Measurements from ENCODE around the gene SAMD13.

The SAMD13 gene

GRCh38 chr1:84298328-84298683 lies 3.2 kb upstream of the SAMD13 start:
- Histone ChIP-seq H3K4me3 (ENCODE audit: low read length) (peak overlapping the region; percentile 95), H3F3A (ENCODE audit: control insufficient read depth, insufficient read depth) (peaks cover 9% of the 10 kb centered on the region), H3K36me3 (ENCODE audit: control insufficient read depth, low read length) (peaks cover 3% of the 10 kb centered on the region; the same call in 1 of the 2 replicates), H3K9me3 (ENCODE audit: control insufficient read depth, insufficient read depth, low read length) (peaks cover 9% of the 10 kb centered on the region; the same call in 1 of the 2 replicates), H4K20me1 (ENCODE audit: control insufficient read depth, insufficient read depth, low read depth, low read length) (no peaks in the 10 kb centered on the region), H3K27ac (ENCODE audit: low read depth, low read length) (peak overlapping the region; percentile 81), H3K27me3 (ENCODE audit: control insufficient read depth, low read length) (no peaks in the 10 kb centered on the region), H3K9me2 (replicated peaks; ENCODE audit: control insufficient read depth, low read length) (no peaks in the 10 kb centered on the region), H3K4me2 (ENCODE audit: low read length) (peak overlapping the region; percentile 78), H3K79me2 (ENCODE audit: control insufficient read depth, low read length) (peaks cover 18% of the 10 kb centered on the region), H3K4me1 (ENCODE audit: control insufficient read depth, low read length) (peaks cover 56% of the 10 kb centered on the region)
- TF ChIP-seq EZH2phosphoT487 (IDR thresholded peaks at IDR 0.05; ENCODE audit: borderline replicate concordance, low read length) = no peak

DNA sequence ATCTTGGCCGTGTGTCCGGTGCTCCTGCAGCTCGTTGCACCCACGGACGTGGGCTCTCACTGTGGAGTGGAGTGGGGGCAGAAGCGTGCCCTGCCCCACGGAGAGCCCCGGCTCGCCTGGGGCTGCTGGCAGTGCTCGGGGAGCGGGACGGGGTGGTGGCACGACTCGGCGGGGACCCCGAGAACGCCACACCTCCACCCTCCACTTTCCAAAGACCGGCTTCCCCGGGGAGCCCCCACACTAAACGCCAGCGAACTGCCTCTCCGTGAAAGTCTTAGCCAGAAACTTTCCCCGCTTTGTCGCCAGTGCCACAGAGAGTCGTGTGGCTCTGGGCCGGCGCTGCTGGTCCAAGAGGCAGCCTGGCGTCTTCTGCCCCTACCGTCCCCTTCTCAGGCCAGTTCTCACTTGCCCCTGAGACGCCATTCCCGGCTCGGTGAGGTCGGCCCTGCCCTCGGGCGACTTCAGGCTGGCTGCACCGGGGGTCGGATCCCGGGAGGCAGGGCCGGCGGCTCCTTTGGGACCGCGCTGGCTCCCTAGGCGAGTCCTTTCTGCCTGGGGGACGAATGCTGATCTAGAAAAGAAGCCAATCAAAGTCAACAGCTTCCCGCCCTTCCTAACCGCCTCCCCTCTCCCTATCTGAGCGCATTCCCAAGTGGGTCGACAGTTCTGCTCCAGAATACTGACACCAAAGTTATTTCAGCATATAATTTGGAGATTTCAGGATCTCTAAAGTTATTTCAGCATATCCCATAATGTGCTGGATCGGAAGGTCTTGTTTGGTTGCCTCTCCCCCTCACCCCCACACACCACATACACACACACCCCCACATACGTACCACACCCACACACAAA lies 2.6 kb upstream of the SAMD13 start:
- Histone ChIP-seq H3K27ac (ENCODE audit: low read depth, low read length) (peak overlapping the region; percentile 81), H3K36me3 (ENCODE audit: control insufficient read depth, low read length) (peaks cover 3% of the 10 kb centered on the region; the same call in 1 of the 2 replicates), H3K27me3 (ENCODE audit: control insufficient read depth, low read length) (no peaks in the 10 kb centered on the region), H3K9me2 (replicated peaks; ENCODE audit: control insufficient read depth, low read length) (no peaks in the 10 kb centered on the region), H3K4me3 (ENCODE audit: low read length) (peak overlapping the region; percentile 95), H3K79me2 (ENCODE audit: control insufficient read depth, low read length) (peaks cover 18% of the 10 kb centered on the region), H3K9me3 (ENCODE audit: control insufficient read depth, insufficient read depth, low read length) (peaks cover 9% of the 10 kb centered on the region; the same call in 1 of the 2 replicates), H3K4me2 (ENCODE audit: low read length) (peak overlapping the region; percentile 78), H3F3A (ENCODE audit: control insufficient read depth, insufficient read depth) (peaks cover 13% of the 10 kb centered on the region), H4K20me1 (ENCODE audit: control insufficient read depth, insufficient read depth, low read depth, low read length) (no peaks in the 10 kb centered on the region), H3K4me1 (ENCODE audit: control insufficient read depth, low read length) (peaks cover 62% of the 10 kb centered on the region)
- no peak for TF ChIP-seq EZH2phosphoT487 (IDR thresholded peaks at IDR 0.05; ENCODE audit: borderline replicate concordance, low read length)
- no peak for TF ChIP-seq CTCF (IDR thresholded peaks at IDR 0.05; ENCODE audit: low read depth, low read length, poor library complexity, severe bottlenecking)

DNA sequence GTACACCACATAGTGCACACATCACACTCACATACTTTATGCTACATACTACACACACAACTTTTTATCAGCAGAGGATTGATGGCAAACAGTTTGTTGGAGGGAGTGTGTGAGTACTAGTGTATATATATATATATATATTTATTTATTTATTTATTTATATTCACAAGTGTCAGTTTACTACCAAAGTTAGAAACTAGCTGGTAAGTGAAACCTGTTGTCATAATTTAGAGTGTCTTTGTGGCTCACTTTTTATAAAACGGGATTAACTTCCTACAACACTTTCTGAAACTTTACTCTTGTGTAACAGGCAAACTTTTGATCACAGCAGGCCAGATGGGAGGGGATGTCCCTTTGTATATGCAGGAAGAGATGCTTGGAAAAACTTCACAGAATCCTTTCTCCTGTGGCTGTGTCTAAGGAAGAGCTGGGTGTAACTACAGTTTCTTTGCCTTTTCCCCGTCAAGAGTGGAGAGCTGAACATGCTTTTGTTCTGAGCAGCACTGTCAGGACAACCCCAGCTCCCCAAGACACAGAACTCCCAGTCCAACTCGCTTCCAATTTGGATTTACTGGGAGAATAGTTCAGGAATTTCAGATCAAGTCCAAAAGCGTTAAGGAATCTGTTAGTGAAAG lies 1.9 kb upstream of the SAMD13 start:
- Histone ChIP-seq H3F3A (ENCODE audit: control insufficient read depth, insufficient read depth) (peaks cover 17% of the 10 kb centered on the region), H3K9me2 (replicated peaks; ENCODE audit: control insufficient read depth, low read length) (no peaks in the 10 kb centered on the region), H3K4me3 (ENCODE audit: low read length) (peak overlapping the region; percentile 95), H3K27ac (ENCODE audit: low read depth, low read length) (peak overlapping the region; percentile 81), H3K4me2 (ENCODE audit: low read length) (peak overlapping the region; percentile 78), H3K9me3 (ENCODE audit: control insufficient read depth, insufficient read depth, low read length) (peaks cover 9% of the 10 kb centered on the region; the same call in 1 of the 2 replicates), H3K36me3 (ENCODE audit: control insufficient read depth, low read length) (peaks cover 3% of the 10 kb centered on the region; the same call in 1 of the 2 replicates), H3K27me3 (ENCODE audit: control insufficient read depth, low read length) (no peaks in the 10 kb centered on the region), H4K20me1 (ENCODE audit: control insufficient read depth, insufficient read depth, low read depth, low read length) (no peaks in the 10 kb centered on the region), H3K4me1 (ENCODE audit: control insufficient read depth, low read length) (peaks cover 70% of the 10 kb centered on the region), H3K79me2 (ENCODE audit: control insufficient read depth, low read length) (peaks cover 18% of the 10 kb centered on the region)
- TF ChIP-seq CTCF (IDR thresholded peaks at IDR 0.05; ENCODE audit: low read depth, low read length, poor library complexity, severe bottlenecking) (no peak), EZH2phosphoT487 (IDR thresholded peaks at IDR 0.05; ENCODE audit: borderline replicate concordance, low read length) (no peak)
